ENCODE results near the gene OR2T2. TPM values are rescaled to one million over a fixed set of nuclear protein-coding genes. Genes with fewer than 3 reads are reported as not detected.
"Not testable (repeated sequence)": the region's sequence is repeated elsewhere in the genome, so short reads cannot be mapped to it uniquely, and the experiment has no call there.

OR2T2 gene
- total RNA-seq, 4 donors from 2014 or later, result 0.21 TPM; not detected in 3

- intact Hi-C loops (cut with DNase I; ENCODE audit: low total_unique reads), result no loop called here
- Histone ChIP-seq H3K27ac (no peak overlapping the region), H3K9me3 (no peaks in the 10 kb centered on the region), H3K27me3 (no peaks in the 10 kb centered on the region), H3K4me3 (no peak overlapping the region), H3K36me3 (no peaks in the 10 kb centered on the region), H3K4me1 (no peaks in the 10 kb centered on the region)
- no peak for DNase-seq
- TF ChIP-seq POLR2A (IDR thresholded peaks at IDR 0.05), result no peak
- TF ChIP-seq CTCF (IDR thresholded peaks at IDR 0.05), result no peak
These were observed 27.6 kb upstream of the OR2T2 start for GRCh38 chr1:248417854-248418253.

- TF ChIP-seq CTCF (IDR thresholded peaks at IDR 0.05) (no peak), POLR2A (IDR thresholded peaks at IDR 0.05) (no peak)
- intact Hi-C loops (cut with DNase I; ENCODE audit: low total_unique reads), result no loop called here
- no peaks in the 10 kb centered on the region for H3K36me3 ChIP-seq
- H3K9me3 ChIP-seq, result no peaks in the 10 kb centered on the region
- H3K4me3 ChIP-seq, result no peak overlapping the region
- DNase-seq, result no peak
- H3K4me1 ChIP-seq, result no peaks in the 10 kb centered on the region
- H3K27ac ChIP-seq, result no peak overlapping the region
- no peaks in the 10 kb centered on the region for H3K27me3 ChIP-seq
These were observed 24.1 kb upstream of the OR2T2 start for GRCh38 chr1:248421384-248421783.

- H3K27ac ChIP-seq; H3K4me3 ChIP-seq; H3K9me3 ChIP-seq; DNase-seq; H3K27me3 ChIP-seq; intact Hi-C loops (cut with DNase I; ENCODE audit: low total_unique reads); H3K36me3 ChIP-seq; H3K4me1 ChIP-seq: not testable (repeated sequence)
These were observed 17.8 kb upstream of the OR2T2 start for GRCh38 chr1:248427526-248428191.

GRCh38 chr1:248428192-248428533 is 17.3 kb upstream of the OR2T2 start:
- H3K27me3 ChIP-seq; intact Hi-C loops (cut with DNase I; ENCODE audit: low total_unique reads); DNase-seq; H3K9me3 ChIP-seq; H3K36me3 ChIP-seq; H3K27ac ChIP-seq; H3K4me1 ChIP-seq; H3K4me3 ChIP-seq: not testable (repeated sequence)

GRCh38 chr1:248431683-248432082 is 13.8 kb upstream of the OR2T2 start:
- DNase-seq; H3K9me3 ChIP-seq; H3K27ac ChIP-seq; H3K36me3 ChIP-seq; H3K27me3 ChIP-seq; intact Hi-C loops (cut with DNase I; ENCODE audit: low total_unique reads); H3K4me3 ChIP-seq; H3K4me1 ChIP-seq: not testable (repeated sequence)

GRCh38 chr1:248432201-248432600 is 13.2 kb upstream of the OR2T2 start:
- H3K4me1 ChIP-seq; H3K27me3 ChIP-seq; H3K36me3 ChIP-seq; intact Hi-C loops (cut with DNase I; ENCODE audit: low total_unique reads); DNase-seq; H3K4me3 ChIP-seq; H3K9me3 ChIP-seq; H3K27ac ChIP-seq: not testable (repeated sequence)

GRCh38 chr1:248433811-248434415 is 11.5 kb upstream of the OR2T2 start:
- intact Hi-C loops (cut with DNase I; ENCODE audit: low total_unique reads); H3K4me3 ChIP-seq; H3K36me3 ChIP-seq; DNase-seq; H3K27me3 ChIP-seq; H3K4me1 ChIP-seq; H3K27ac ChIP-seq; H3K9me3 ChIP-seq: not testable (repeated sequence)

- H3K9me3 ChIP-seq; H3K27ac ChIP-seq; DNase-seq; H3K4me3 ChIP-seq; intact Hi-C loops (cut with DNase I; ENCODE audit: low total_unique reads); H3K27me3 ChIP-seq; H3K36me3 ChIP-seq; H3K4me1 ChIP-seq: not testable (repeated sequence)
These were observed 10.5 kb upstream of the OR2T2 start for GRCh38 chr1:248434913-248435312.

GRCh38 chr1:248436303-248436702 is 9.1 kb upstream of the OR2T2 start:
- H3K27ac ChIP-seq; DNase-seq; intact Hi-C loops (cut with DNase I; ENCODE audit: low total_unique reads); H3K9me3 ChIP-seq; H3K27me3 ChIP-seq; H3K36me3 ChIP-seq; H3K4me3 ChIP-seq; H3K4me1 ChIP-seq: not testable (repeated sequence)

- DNase-seq; H3K9me3 ChIP-seq; intact Hi-C loops (cut with DNase I; ENCODE audit: low total_unique reads); H3K36me3 ChIP-seq; H3K4me3 ChIP-seq; H3K4me1 ChIP-seq; H3K27ac ChIP-seq; H3K27me3 ChIP-seq: not testable (repeated sequence)
These were observed 6.8 kb upstream of the OR2T2 start for GRCh38 chr1:248438668-248439067.

GRCh38 chr1:248439283-248439682 is 6.2 kb upstream of the OR2T2 start:
- H3K4me1 ChIP-seq; H3K27ac ChIP-seq; intact Hi-C loops (cut with DNase I; ENCODE audit: low total_unique reads); H3K27me3 ChIP-seq; H3K9me3 ChIP-seq; H3K4me3 ChIP-seq; H3K36me3 ChIP-seq; DNase-seq: not testable (repeated sequence)

Data from uterus (tissue), 4 donors.